Fibroblast of the conjunctiva (primary cell): ENCODE results near the gene BACH2.
"Not testable (repeated sequence)": the region's sequence is repeated elsewhere in the genome, so short reads cannot be mapped to it uniquely, and the experiment has no call there.

ENCODE experiments used
- DNase-seq: peaks from one replicate; pipeline ENCODE4 v3.0.0-alpha.2; 2010; ENCODE audit warnings: low read depth

The BACH2 gene

GRCh38 chr6:90296341-90297114 lies at the start of gene BACH2:
TSS of gene BACH2 (minus strand) at chr6:90296843. CDS start at chr6:90008844, 287,999 bp downstream.
- peak; percentile 57 for DNase-seq

GRCh38 chr6:90343576-90343975 lies 46.9 kb upstream of the BACH2 start:
- no peak for DNase-seq

- no peak for DNase-seq
Observed at GRCh38 chr6:90338409-90338808, 41.8 kb upstream of the BACH2 start.

- DNase-seq: no peak
Observed at GRCh38 chr6:90336388-90336947, 39.8 kb upstream of the BACH2 start.

- DNase-seq: no peak
Observed at GRCh38 chr6:90333928-90334327, 37.3 kb upstream of the BACH2 start.

GRCh38 chr6:90332978-90333543 lies 36.4 kb upstream of the BACH2 start:
- DNase-seq: not testable (repeated sequence)

- no peak for DNase-seq
Observed at GRCh38 chr6:90329386-90330077, 32.9 kb upstream of the BACH2 start.

GRCh38 chr6:90328004-90328403 lies 31.4 kb upstream of the BACH2 start:
- DNase-seq: no peak

GRCh38 chr6:90326404-90327057 lies 29.9 kb upstream of the BACH2 start:
- DNase-seq: no peak

- DNase-seq: no peak
Observed at GRCh38 chr6:90323706-90324105, 27.1 kb upstream of the BACH2 start.

GRCh38 chr6:90322976-90323474 lies 26.4 kb upstream of the BACH2 start:
- no peak for DNase-seq

GRCh38 chr6:90319979-90320685 lies 23.5 kb upstream of the BACH2 start:
- DNase-seq: no peak

GRCh38 chr6:90319044-90319443 lies 22.4 kb upstream of the BACH2 start:
- DNase-seq: no peak

- DNase-seq: no peak
Observed at GRCh38 chr6:90315986-90316385, 19.3 kb upstream of the BACH2 start.

- no peak for DNase-seq
Observed at GRCh38 chr6:90315354-90315950, 18.8 kb upstream of the BACH2 start.

GRCh38 chr6:90314514-90314913 lies 17.9 kb upstream of the BACH2 start:
- DNase-seq: no peak

GRCh38 chr6:90311569-90311968 lies 14.9 kb upstream of the BACH2 start:
- no peak for DNase-seq

GRCh38 chr6:90305800-90306448 lies 9.3 kb upstream of the BACH2 start:
- DNase-seq: no peak

- DNase-seq: no peak
Observed at GRCh38 chr6:90304308-90304707, 7.7 kb upstream of the BACH2 start.

GRCh38 chr6:90303039-90303438 lies 6.4 kb upstream of the BACH2 start:
- DNase-seq: no peak

- no peak for DNase-seq
Observed at GRCh38 chr6:90302320-90302719, 5.7 kb upstream of the BACH2 start.
